HL-60 (cell line): ENCODE data around the gene CCDC134.

Experiments
- GABPA ChIP-seq: IDR thresholded peaks from 2 replicates; pipeline ENCODE4 v1.6.1; 2012; ENCODE audit warnings: low read depth
- POLR2AphosphoS5 ChIP-seq: IDR thresholded peaks from 2 replicates; pipeline ENCODE4 v1.6.1; 2012; ENCODE audit warnings: low read depth
- SPI1 ChIP-seq: IDR thresholded peaks from 2 replicates; pipeline ENCODE4 v1.6.1; 2012; ENCODE audit warnings: low read depth, mild to moderate bottlenecking, borderline replicate concordance
- TF ChIP-seq, protein P1 (sequence below): IDR thresholded peaks from one replicate; pipeline ENCODE4 v1.5.1; 2011; ENCODE audit warnings: low read length, control low read depth, inconsistent platforms; ENCODE audit not compliant: insufficient read depth
- TF ChIP-seq, protein P2 (sequence below): IDR thresholded peaks from 2 replicates; pipeline ENCODE4 v1.6.1; 2012; ENCODE audit warnings: low read depth; ENCODE audit not compliant: insufficient replicate concordance

DNA sequence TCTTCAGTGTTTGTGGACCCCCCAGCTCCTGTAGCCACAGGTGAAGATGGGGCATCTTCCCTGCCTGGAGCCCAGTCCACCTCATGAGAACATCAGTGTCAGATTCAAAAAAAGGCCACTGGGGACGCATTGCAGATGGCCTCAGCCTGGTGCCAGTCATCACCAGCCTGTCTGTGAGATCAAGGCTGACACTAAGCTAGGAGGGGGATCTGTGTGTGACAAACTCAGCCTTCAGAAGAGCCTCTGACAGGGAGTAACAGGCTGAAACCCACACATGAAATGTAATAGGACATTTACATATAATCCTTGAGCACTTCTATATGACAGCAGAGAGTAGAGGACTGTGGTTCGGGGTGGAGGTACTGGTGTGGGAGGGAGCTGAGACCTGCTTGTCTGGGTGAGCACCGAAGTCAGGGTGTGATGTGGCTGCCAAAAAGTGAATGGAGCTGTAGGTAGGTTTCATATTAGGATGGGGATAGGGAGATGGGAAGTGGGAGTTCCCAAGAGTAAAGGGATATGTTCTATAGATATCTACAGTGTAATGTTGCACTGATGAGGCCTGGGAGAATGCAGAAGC is 20.5 kb upstream of the CCDC134 start:
- TF ChIP-seq, protein P1, sequence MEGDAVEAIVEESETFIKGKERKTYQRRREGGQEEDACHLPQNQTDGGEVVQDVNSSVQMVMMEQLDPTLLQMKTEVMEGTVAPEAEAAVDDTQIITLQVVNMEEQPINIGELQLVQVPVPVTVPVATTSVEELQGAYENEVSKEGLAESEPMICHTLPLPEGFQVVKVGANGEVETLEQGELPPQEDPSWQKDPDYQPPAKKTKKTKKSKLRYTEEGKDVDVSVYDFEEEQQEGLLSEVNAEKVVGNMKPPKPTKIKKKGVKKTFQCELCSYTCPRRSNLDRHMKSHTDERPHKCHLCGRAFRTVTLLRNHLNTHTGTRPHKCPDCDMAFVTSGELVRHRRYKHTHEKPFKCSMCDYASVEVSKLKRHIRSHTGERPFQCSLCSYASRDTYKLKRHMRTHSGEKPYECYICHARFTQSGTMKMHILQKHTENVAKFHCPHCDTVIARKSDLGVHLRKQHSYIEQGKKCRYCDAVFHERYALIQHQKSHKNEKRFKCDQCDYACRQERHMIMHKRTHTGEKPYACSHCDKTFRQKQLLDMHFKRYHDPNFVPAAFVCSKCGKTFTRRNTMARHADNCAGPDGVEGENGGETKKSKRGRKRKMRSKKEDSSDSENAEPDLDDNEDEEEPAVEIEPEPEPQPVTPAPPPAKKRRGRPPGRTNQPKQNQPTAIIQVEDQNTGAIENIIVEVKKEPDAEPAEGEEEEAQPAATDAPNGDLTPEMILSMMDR, result no peak
- no peak for TF ChIP-seq GABPA
- TF ChIP-seq, protein P2, sequence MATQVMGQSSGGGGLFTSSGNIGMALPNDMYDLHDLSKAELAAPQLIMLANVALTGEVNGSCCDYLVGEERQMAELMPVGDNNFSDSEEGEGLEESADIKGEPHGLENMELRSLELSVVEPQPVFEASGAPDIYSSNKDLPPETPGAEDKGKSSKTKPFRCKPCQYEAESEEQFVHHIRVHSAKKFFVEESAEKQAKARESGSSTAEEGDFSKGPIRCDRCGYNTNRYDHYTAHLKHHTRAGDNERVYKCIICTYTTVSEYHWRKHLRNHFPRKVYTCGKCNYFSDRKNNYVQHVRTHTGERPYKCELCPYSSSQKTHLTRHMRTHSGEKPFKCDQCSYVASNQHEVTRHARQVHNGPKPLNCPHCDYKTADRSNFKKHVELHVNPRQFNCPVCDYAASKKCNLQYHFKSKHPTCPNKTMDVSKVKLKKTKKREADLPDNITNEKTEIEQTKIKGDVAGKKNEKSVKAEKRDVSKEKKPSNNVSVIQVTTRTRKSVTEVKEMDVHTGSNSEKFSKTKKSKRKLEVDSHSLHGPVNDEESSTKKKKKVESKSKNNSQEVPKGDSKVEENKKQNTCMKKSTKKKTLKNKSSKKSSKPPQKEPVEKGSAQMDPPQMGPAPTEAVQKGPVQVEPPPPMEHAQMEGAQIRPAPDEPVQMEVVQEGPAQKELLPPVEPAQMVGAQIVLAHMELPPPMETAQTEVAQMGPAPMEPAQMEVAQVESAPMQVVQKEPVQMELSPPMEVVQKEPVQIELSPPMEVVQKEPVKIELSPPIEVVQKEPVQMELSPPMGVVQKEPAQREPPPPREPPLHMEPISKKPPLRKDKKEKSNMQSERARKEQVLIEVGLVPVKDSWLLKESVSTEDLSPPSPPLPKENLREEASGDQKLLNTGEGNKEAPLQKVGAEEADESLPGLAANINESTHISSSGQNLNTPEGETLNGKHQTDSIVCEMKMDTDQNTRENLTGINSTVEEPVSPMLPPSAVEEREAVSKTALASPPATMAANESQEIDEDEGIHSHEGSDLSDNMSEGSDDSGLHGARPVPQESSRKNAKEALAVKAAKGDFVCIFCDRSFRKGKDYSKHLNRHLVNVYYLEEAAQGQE, result no peak
- TF ChIP-seq POLR2AphosphoS5, result no peak
- TF ChIP-seq SPI1, result no peak
